Tibial nerve (tissue), 4 donors: ENCODE data around the gene SULT1C3.

ENCODE experiments used
- CTCF ChIP-seq, 5 experiments: fragments of 200-600 bp in 3 of 5; fragments of 450-650 bp in 2 of 5; sonication (generic) in 3 of 5; IDR thresholded peaks; one replicate each; pipeline ENCODE4 v1.5.1; 2016 to 2019; ENCODE audit warnings: antibody characterized with exemption in 5 of 5, mild to moderate bottlenecking in 3 of 5, moderate library complexity in 2 of 5
- EP300 ChIP-seq, 2 donors: sonication (generic); formaldehyde crosslinking; IDR thresholded peaks; one replicate each; pipeline ENCODE4 v1.6.1; 2017; ENCODE audit warnings: antibody characterized with exemption in 2 of 2, mild to moderate bottlenecking in 1 of 2
- POLR2A ChIP-seq, 2 donors: fragments of 450-650 bp; IDR thresholded peaks; one replicate each; pipeline ENCODE4 v1.6.1; 2017; ENCODE audit warnings: antibody characterized with exemption in 2 of 2, mild to moderate bottlenecking in 2 of 2, moderate library complexity in 2 of 2

- TF ChIP-seq CTCF (IDR thresholded peaks at IDR 0.05) (no peak), POLR2A (IDR thresholded peaks at IDR 0.05) (no peak), EP300 (IDR thresholded peaks at IDR 0.05) (no peak)
Observed at GRCh38 chr2:108220191-108220590, 19.6 kb upstream of the SULT1C3 start.
